H1 (cell line): ENCODE results near the gene MAP2K5. TPM values are rescaled to one million over a fixed set of nuclear protein-coding genes. Genes with fewer than 3 reads are reported as not detected.

Source experiments
- CTCF ChIA-PET: fragments of 300-600 bp; sonication (Branson Sonifier 250); formaldehyde crosslinking; loops from one replicate; lab custom pipeline; 2021; ENCODE audit not compliant: partially characterized antibody; lab: Charles Lee
- POLR2A ChIA-PET: fragments of 300-600 bp; sonication (Branson Sonifier 250); formaldehyde crosslinking; loops from one replicate; lab custom pipeline; 2021; ENCODE audit warnings: inconsistent platforms; ENCODE audit not compliant: partially characterized antibody; lab: Charles Lee
- DNase-seq, 2 experiments: peaks; one replicate each; pipeline versions ENCODE4 v3.0.0 to v3.0.0-alpha.2; 2010 to 2022; ENCODE audit warnings: low spot score in 2 of 2, low read depth in 1 of 2, mixed read lengths in 1 of 2
- FAIRE-seq: peaks from 2 replicates; lab custom pipeline; 2011; peaks lifted over from hg19 to GRCh38; lab: Jason Lieb, UNC
- H2AFZ ChIP-seq: 2 replicates; pipeline ENCODE4 v1.8.1; 2012; ENCODE audit warnings: low read length, inconsistent platforms
- H2AK5ac ChIP-seq: 2 replicates; pipeline ENCODE4 v1.6.1; 2013; ENCODE audit warnings: low read depth, low read length
- H2BK120ac ChIP-seq: replicated peaks from 2 replicates; pipeline ENCODE3; 2013; ENCODE audit warnings: low read depth, low read length, inconsistent platforms
- H2BK12ac ChIP-seq: 2 replicates; pipeline ENCODE4 v1.6.1; 2013; ENCODE audit warnings: low read depth, low read length
- H2BK15ac ChIP-seq: 2 replicates; pipeline ENCODE4 v1.6.1; 2013; ENCODE audit warnings: low read length
- H2BK20ac ChIP-seq: 2 replicates; pipeline ENCODE4 v1.6.1; 2013; ENCODE audit warnings: low read length
- H2BK5ac ChIP-seq: 2 replicates; pipeline ENCODE4 v1.6.1; 2013; ENCODE audit warnings: low read depth, low read length
- H3K14ac ChIP-seq: 2 replicates; pipeline ENCODE4 v1.6.1; 2013; ENCODE audit warnings: inconsistent platforms; ENCODE audit not compliant: insufficient read length
- H3K18ac ChIP-seq: 2 replicates; pipeline ENCODE4 v1.6.1; 2013; ENCODE audit warnings: low read length; ENCODE audit errors: extremely low read depth
- H3K23ac ChIP-seq: 2 replicates; pipeline ENCODE4 v1.6.1; 2013; ENCODE audit warnings: inconsistent platforms; ENCODE audit not compliant: insufficient read length
- H3K23me2 ChIP-seq: 2 replicates; pipeline ENCODE4 v1.6.1; 2013; ENCODE audit warnings: low read depth, low read length
- H3K27ac ChIP-seq: 2 replicates; pipeline ENCODE4 v1.6.1; 2011; ENCODE audit warnings: low read depth, low read length, inconsistent platforms
- H3K27me3 ChIP-seq, 4 experiments: replicated peaks in 1 of 4; 1 replicate in 1 of 4; 2 replicates in 3 of 4; pipeline versions ENCODE4 v1.6.1 to v1.8.1; 2011 to 2013; ENCODE audit warnings: low read length in 3 of 4, mild to moderate bottlenecking in 3 of 4, inconsistent platforms in 2 of 4, mixed read lengths in 2 of 4, moderate library complexity in 1 of 4; ENCODE audit not compliant: control insufficient read depth in 3 of 4, insufficient read depth in 3 of 4; ENCODE audit errors: extremely low read depth in 1 of 4
- H3K36me3 ChIP-seq, 4 experiments: 2 replicates each; pipeline versions ENCODE4 v1.6.1 to v1.8.1; 2011 to 2013; ENCODE audit warnings: mild to moderate bottlenecking in 4 of 4, low read length in 3 of 4, moderate library complexity in 2 of 4, control low read depth in 1 of 4, inconsistent platforms in 1 of 4; ENCODE audit not compliant: insufficient read depth in 4 of 4, control insufficient read depth in 2 of 4
- H3K4ac ChIP-seq: replicated peaks from 2 replicates; pipeline ENCODE3; 2013; ENCODE audit warnings: low read length, low read depth, mixed read lengths, inconsistent platforms; ENCODE audit not compliant: insufficient read length
- H3K4me1 ChIP-seq, 4 experiments: replicated peaks in 1 of 4; 1 replicate in 1 of 4; 2 replicates in 3 of 4; pipeline versions ENCODE4 v1.6.1 to v1.8.1; 2011 to 2013; ENCODE audit warnings: low read length in 3 of 4, inconsistent platforms in 2 of 4, mixed read lengths in 1 of 4; ENCODE audit not compliant: insufficient read depth in 4 of 4, control insufficient read depth in 3 of 4
- H3K4me2 ChIP-seq, 2 experiments: 2 replicates each; pipeline versions ENCODE4 v1.6.1 to v1.8.1; 2011 to 2013; ENCODE audit warnings: low read depth in 2 of 2, low read length in 2 of 2, control low read depth in 1 of 2, inconsistent platforms in 1 of 2, mild to moderate bottlenecking in 1 of 2; ENCODE audit not compliant: insufficient read depth in 1 of 2
- H3K4me3 ChIP-seq, 4 experiments: fragments of 200-600, 300-600 bp in 1 of 4; sonication (generic), shearing (Covaris generic), sonication (Bioruptor Twin) in 1 of 4; 2 replicates each; pipeline versions ENCODE4 v1.5.1 to v1.8.1; 2011 to 2016; ENCODE audit warnings: low read length in 4 of 4, low read depth in 3 of 4, control low read depth in 2 of 4, inconsistent platforms in 2 of 4, mild to moderate bottlenecking in 2 of 4, mixed read lengths in 1 of 4, moderate library complexity in 1 of 4; ENCODE audit not compliant: insufficient read depth in 2 of 4; ENCODE audit errors: extremely low read depth in 1 of 4
- H3K56ac ChIP-seq: replicated peaks from 2 replicates; pipeline ENCODE3; 2013; ENCODE audit warnings: low read depth, mild to moderate bottlenecking, mixed read lengths, low read length, inconsistent platforms; ENCODE audit not compliant: insufficient read length
- H3K79me1 ChIP-seq: 2 replicates; pipeline ENCODE4 v1.6.1; 2013; ENCODE audit warnings: low read depth, low read length, control low read depth
- H3K79me2 ChIP-seq, 2 experiments: 2 replicates each; pipeline versions ENCODE4 v1.6.1 to v1.8.1; 2012 to 2013; ENCODE audit warnings: low read length in 2 of 2, mild to moderate bottlenecking in 2 of 2, inconsistent platforms in 1 of 2; ENCODE audit not compliant: insufficient read depth in 2 of 2, control insufficient read depth in 1 of 2
- H3K9ac ChIP-seq, 4 experiments: replicated peaks in 1 of 4; 1 replicate in 1 of 4; 2 replicates in 3 of 4; pipeline versions ENCODE4 v1.6.1 to v1.8.1; 2011 to 2013; ENCODE audit warnings: low read depth in 3 of 4, low read length in 3 of 4, control low read depth in 2 of 4, mild to moderate bottlenecking in 2 of 4, moderate library complexity in 2 of 4, inconsistent platforms in 1 of 4; ENCODE audit errors: extremely low read depth in 1 of 4
- H3K9me3 ChIP-seq, 2 experiments: 2 replicates each; pipeline versions ENCODE4 v1.6.1 to v1.8.1; 2012 to 2013; ENCODE audit warnings: mild to moderate bottlenecking in 2 of 2, moderate library complexity in 2 of 2, control low read depth in 1 of 2, inconsistent platforms in 1 of 2, low read depth in 1 of 2, low read length in 1 of 2, mixed read lengths in 1 of 2; ENCODE audit not compliant: insufficient read depth in 2 of 2
- H4K20me1 ChIP-seq, 2 experiments: replicated peaks in 1 of 2; 2 replicates each; pipeline versions ENCODE3 to v1.8.1; 2011 to 2013; ENCODE audit warnings: inconsistent platforms in 2 of 2, low read length in 2 of 2, mild to moderate bottlenecking in 1 of 2; ENCODE audit not compliant: insufficient read depth in 2 of 2, control insufficient read depth in 1 of 2
- H4K5ac ChIP-seq: 2 replicates; pipeline ENCODE4 v1.6.1; 2013; ENCODE audit warnings: low read length, low read depth, mixed read lengths, inconsistent platforms; ENCODE audit not compliant: insufficient read length
- H4K8ac ChIP-seq: 2 replicates; pipeline ENCODE4 v1.8.0; 2013; ENCODE audit warnings: mild to moderate bottlenecking, moderate library complexity, low read length, inconsistent platforms; ENCODE audit not compliant: insufficient read depth; ENCODE audit errors: extremely low read depth
- H4K91ac ChIP-seq: replicated peaks from 2 replicates; pipeline ENCODE3; 2013; ENCODE audit warnings: low read length, mixed read lengths, inconsistent platforms; ENCODE audit not compliant: insufficient read length
- JUND ChIP-seq: IDR thresholded peaks from 2 replicates; pipeline ENCODE4 v1.6.1; 2011; ENCODE audit warnings: mild to moderate bottlenecking, improper control_type of control experiment, low read length
- RAD21 ChIP-seq, 2 experiments: IDR thresholded peaks in 1 of 2; conservative IDR thresholded peaks in 1 of 2; 2 replicates each; pipeline ENCODE4 v1.6.1; 2011; ENCODE audit warnings: low read depth in 2 of 2, low read length in 2 of 2, improper control_type of control experiment in 1 of 2, inconsistent platforms in 1 of 2, mild to moderate bottlenecking in 1 of 2, moderate library complexity in 1 of 2
- RXRA ChIP-seq: IDR thresholded peaks from 2 replicates; pipeline ENCODE4 v1.6.1; 2011; ENCODE audit warnings: low read depth, mild to moderate bottlenecking, low read length, moderate library complexity; ENCODE audit not compliant: insufficient read depth
- WGBS, 2 experiments: shearing (Covaris generic) in 1 of 2; methylation state at CpG; one replicate each; pipeline versions ENCODE4 v1.1.6 to v1.1.7; 2013 to 2015; ENCODE audit warnings: low lambda C conversion rate in 2 of 2, mixed read lengths in 2 of 2, inconsistent platforms in 1 of 2, low coverage in 1 of 2, missing lambda C conversion rate in 1 of 2; ENCODE audit not compliant: insufficient replicate concordance in 2 of 2, insufficient coverage in 1 of 2, insufficient read length in 1 of 2; ENCODE audit errors: extremely low coverage in 1 of 2, missing lambda C conversion rate in 1 of 2; 5-methylcytosine and 5-hydroxymethylcytosine counted together
- polyA plus RNA-seq, 7 experiments: library from polyadenylated mRNA; depleted of rRNA in 3 of 7; stranded (reverse) in 5 of 7; unstranded in 2 of 7; fragments of >200 nt in 5 of 7; fragments of 200-250 nt in 2 of 7; gene quantifications; 1 replicate in 5 of 7; 2 replicates in 1 of 7; 4 replicates in 1 of 7; pipeline versions ENCODE4 v1.2.1 to v1.2.3, GENCODE V29; 2011 to 2013; ENCODE audit warnings: missing spikeins in 2 of 7, mixed read lengths in 2 of 7
- total RNA-seq: library from RNA; stranded (reverse); fragmentation: NEBNext Ultra II Directional; extraction: Animal tissue kit (Norgen Biotek cat#: 25700); gene quantifications from 2 replicates; pipeline ENCODE4 v1.2.1, GENCODE V29; 2021

Gene MAP2K5
- total and polyA plus RNA-seq, 2 of the 8 experiments (the other 6 are each of a cell fraction or from before 2014, with no cell fraction given) = 4.4 to 15.8 TPM

GRCh38 chr15:67840749-67841512 lies 298.4 kb downstream of the MAP2K5 start:
- H3K27me3 ChIP-seq = peaks cover 11 to 36% (median 29%) of the 10 kb centered on the region in 4 experiments
- no peak overlapping the region for H2BK120ac ChIP-seq
- no peak overlapping the region for H3K4ac ChIP-seq
- no peak overlapping the region for H2BK12ac ChIP-seq
- no peak overlapping the region for H2BK5ac ChIP-seq
- TF ChIP-seq JUND (no peak), RAD21 (IDR thresholded peaks at IDR 0.05 in 1 of 2, conservative IDR thresholded peaks at IDR 0.05 in 1 of 2; ENCODE audit: low read depth in 2 of 2, low read length in 2 of 2) (peak in 1 of 2 experiments; percentile 0; a peak in 1 of 4 replicates), RXRA (no peak)
- no peak for DNase-seq
- peaks cover 14% of the 10 kb centered on the region for H3K23me2 ChIP-seq
- peak overlapping the region; percentile 43; the same call in 1 of the 2 replicates for H2AFZ ChIP-seq
- H4K8ac ChIP-seq = peak overlapping the region; percentile 60; the same call in 1 of the 2 replicates
- no peak overlapping the region for H3K18ac ChIP-seq
- peaks cover 8 to 30% (median 18%) of the 10 kb centered on the region in 4 experiments for H3K4me1 ChIP-seq
- ChIA-PET CTCF (interaction anchor here (0.6 to 1.5 kb wide), 5 partner anchors 18 to 357 kb away, joined by 3 to 4 read pairs (median 3); partner anchors contain the start of gene PIAS1), POLR2A (interaction anchor here (1.0 to 1.6 kb wide), 4 partner anchors 22 to 388 kb away, joined by 3 to 4 read pairs (median 4); no protein-coding TSS in a partner anchor)
- no peaks in the 10 kb centered on the region for H3K36me3 ChIP-seq
- no peak overlapping the region for H2AK5ac ChIP-seq
- H3K4me2 ChIP-seq = peak overlapping the region; percentile 87
- peak overlapping the region; percentile 63 to 99 (median 95) for H3K4me3 ChIP-seq
- no peak overlapping the region for H3K23ac ChIP-seq
- no peaks in the 10 kb centered on the region for H3K9me3 ChIP-seq
- no peaks in the 10 kb centered on the region for H3K79me2 ChIP-seq
- WGBS, 2 experiments = 29% methylated on average over 15 of the region's 17 CpGs; no CpG with 5 or more reads in 1 of the 2 experiments
- FAIRE-seq = no peak
- no peak overlapping the region; a peak in 1 of 7 replicates for H3K9ac ChIP-seq
- no peak overlapping the region for H2BK20ac ChIP-seq
- H2BK15ac ChIP-seq = no peak overlapping the region
- no peak overlapping the region for H4K91ac ChIP-seq
- H3K56ac ChIP-seq = no peak overlapping the region
- H4K5ac ChIP-seq = no peak overlapping the region
- no peak overlapping the region for H3K27ac ChIP-seq
- H4K20me1 ChIP-seq = peaks cover 0 to 1% of the 10 kb centered on the region in 2 experiments
- no peaks in the 10 kb centered on the region for H3K79me1 ChIP-seq
- no peak overlapping the region for H3K14ac ChIP-seq
